Measurements from ENCODE around the gene CUX1. TPM values are rescaled to one million over a fixed set of nuclear protein-coding genes. Genes with fewer than 3 reads are reported as not detected.
"Not testable (repeated sequence)": the region's sequence is repeated elsewhere in the genome, so short reads cannot be mapped to it uniquely, and the experiment has no call there.

The CUX1 gene
- total RNA-seq, 1 experiment from 2014 or later: 34.9 TPM

DNA sequence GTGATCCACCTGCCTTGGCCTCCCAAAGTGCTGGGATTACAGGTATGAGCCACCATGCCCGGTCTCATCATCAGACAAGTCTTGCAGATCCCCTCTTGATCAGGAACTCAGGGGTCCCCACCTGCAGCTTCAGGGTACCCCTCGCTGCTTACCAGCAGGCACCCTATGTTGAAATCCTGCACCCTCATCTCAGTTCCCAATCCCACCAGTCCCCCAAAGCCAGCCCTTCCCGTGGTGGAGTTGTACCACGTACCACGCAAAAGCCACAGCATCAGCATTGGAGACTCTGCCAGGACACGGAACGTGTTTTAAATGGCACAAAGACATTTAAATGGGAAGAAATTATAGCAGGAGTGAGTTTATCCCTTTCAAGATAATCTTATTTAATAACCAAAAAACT, 202.0 kb downstream of the CUX1 start:
- DNase-seq (ENCODE audit: extremely low read depth, low read depth): no peak

DNA sequence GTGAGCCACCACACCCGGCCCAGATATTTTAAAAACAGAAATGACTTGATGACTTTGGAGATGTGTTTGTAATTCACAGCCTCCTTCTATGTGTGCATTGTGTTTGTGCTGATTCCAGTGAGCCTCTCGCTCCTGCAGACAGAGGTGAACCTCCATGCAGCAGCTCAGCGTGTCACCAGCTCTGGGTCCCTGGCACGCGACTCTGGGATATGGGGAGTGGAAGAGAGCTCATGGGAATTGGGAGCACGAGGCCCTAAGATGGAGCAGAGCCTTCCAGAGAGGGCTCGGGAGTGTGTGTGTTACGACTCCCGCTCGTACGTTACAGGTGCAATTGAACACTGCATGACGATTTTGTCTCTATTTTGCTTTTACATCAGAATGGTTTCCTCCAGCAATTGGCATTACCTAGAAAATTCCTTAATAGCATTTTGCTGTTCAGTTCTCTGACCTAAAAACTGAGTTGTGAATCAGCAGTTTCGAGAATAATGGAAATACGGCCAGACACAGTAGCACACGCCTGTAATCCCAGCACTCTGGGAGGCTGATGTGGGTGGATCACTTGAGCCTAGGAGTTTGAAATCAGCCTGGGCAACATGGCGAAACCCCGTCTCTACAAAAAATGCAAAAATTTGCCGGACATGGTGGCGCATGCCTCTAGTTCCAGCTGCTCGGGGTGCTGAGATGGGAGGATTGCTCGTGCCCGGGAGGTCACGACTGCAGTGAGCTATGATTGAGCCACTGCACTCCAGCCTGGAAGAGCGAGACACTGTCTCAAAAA, 204.6 kb downstream of the CUX1 start:
- no peak for DNase-seq (ENCODE audit: extremely low read depth, low read depth)

DNA sequence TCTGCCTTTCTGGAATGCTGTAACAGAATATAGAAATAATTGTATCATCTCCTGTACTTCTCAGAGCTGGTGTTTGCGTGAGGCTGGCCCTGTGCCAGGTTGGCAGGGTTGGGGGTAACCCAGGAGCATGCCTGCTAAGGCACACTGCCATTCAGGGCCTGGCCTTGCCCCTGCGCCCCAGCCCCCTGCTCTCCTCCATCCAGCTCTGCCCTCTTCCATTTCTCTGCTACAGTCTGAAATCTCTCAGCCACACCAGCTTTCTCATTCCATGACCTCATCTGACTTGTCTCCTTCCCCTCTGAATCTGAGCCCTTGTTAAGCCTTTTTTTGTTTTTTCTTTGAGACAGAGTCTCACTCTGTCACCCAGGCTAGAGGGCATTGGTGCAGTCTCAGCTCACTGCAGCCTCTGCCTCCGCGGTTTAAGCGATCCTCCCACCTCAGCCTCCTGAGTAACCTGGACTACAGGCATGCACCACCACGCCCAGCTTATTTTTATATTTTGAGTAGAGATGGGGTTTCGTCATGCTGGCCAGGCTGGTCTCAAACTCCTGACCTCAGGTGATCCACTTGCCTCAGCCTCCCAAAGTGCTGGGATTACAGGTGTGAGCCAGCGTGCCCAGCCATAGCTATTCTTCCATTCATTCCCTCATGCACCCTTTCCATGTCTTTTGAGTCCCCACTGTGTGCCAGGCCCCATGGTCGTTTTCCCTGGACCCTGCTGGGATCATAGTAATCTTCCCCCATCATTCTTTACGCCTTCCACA, 206.8 kb downstream of the CUX1 start:
- DNase-seq (ENCODE audit: extremely low read depth, low read depth): no peak

DNA sequence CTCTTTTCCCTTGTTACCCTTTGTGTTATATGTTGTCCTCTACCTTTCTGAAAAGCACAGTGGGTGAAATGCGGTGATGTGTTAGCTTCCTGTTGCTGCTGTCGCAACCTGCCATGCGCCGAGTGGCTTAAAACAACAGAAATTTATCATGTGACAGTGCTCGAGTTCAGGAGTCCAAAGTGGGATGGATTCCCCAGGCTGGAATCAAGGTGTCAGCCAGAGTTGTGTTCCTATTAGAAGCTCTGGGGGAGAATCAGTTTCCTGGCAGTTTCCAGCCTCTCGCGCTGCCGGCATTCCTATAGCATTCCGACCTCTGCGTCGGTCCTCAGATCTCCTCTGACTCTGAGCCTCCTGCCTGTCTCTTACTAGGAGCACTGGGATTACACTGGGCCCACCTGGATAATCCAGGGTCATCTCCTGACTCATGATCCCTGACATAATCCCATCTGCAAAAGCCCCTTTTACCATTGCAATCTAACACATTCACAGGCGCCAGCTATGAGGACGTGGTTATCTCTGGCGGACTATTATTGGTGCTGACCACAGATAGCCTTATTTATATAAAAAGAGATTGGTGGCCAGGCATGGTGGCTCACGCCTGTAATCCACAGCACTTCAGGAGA, 207.5 kb downstream of the CUX1 start:
- DNase-seq (ENCODE audit: extremely low read depth, low read depth): no peak

DNA sequence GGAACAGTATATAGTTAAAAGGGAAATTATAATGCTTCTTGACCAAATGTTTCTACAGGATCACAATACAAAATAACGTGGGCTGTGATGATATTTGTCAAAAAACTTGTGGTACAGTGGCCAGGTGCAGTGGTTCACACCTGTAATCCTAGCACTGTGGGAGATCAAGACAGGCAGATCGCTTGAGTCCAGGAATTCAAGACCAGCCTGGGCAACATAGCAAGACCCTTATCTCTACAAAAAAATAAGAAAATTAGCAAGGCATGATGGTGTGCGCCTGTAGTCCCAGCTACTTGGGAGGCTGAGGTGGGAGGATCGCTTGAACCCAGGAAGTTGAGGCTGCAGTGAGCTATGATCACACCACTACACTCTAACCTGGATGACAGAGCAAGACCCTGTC, 208.4 kb downstream of the CUX1 start:
- DNase-seq (ENCODE audit: extremely low read depth, low read depth): not testable (repeated sequence)

DNA sequence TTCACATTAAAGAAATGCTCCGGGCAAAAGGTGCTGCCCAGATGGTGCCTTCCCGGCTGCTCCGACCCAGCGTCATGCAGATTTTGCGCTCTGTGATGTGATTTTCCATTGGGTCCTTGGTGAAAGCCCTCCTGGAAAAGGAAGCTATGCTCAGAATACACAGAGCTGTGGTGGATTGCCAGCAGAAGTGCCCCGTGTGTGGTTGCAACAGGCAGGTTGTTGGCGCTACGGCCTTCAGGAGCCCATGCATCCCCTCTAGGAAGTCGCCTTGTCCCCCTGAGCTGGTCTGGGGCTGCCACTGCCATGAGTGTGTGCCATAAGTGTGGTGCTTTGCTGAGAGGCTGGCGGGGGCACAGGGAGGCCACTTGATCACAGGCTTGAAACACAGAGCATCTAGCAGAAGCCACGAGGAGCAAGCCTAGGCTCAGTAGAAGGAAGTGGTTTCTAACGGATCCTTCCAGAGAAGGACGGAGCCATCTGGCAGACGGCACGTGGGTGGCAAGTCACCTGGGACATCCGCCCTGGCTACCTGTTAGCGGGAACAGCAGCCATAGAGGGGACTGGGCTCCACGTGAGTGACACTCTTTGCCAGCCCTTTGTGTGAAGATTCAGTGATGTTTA, 210.9 kb downstream of the CUX1 start:
- DNase-seq (ENCODE audit: extremely low read depth, low read depth): no peak

DNA sequence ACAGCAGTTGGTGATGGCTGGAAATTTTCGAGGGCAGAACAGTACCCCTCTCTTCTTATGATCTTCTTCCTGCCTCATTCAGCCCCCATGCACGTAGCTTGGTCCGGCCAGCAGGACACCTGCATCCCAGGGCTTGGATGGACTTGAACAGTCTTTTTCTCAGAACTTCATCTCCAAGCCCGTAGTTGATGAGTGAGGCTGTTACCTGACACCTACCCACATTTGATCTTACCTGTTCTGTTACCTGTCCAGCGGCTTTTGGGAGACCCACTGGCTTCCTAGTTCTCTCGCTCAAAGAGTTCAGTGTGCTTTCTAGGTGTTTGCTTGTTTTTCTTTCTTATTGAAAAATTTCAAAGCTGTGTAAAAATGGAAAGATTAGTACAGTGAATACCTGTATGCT, 212.2 kb downstream of the CUX1 start:
- no peak for DNase-seq (ENCODE audit: extremely low read depth, low read depth)

DNA sequence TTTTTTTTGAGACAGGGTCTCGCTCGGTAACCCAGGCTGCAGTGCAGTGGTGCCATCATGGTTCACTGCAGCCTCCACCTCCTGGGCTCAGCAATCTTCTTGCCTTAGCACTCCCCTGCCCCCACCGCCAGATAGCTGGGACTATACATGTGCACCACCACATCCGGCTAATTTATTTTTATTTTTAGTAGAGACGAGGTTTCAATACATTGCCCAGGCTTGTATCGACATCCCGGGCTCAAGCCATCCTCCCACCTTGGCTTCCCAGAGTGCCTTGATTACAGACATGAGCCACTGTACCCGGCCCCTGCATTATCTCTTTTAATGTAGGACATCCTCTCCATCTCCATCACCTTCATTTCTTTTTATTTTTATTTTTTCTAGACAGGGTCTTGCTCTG, 213.3 kb downstream of the CUX1 start:
- no peak for DNase-seq (ENCODE audit: extremely low read depth, low read depth)

DNA sequence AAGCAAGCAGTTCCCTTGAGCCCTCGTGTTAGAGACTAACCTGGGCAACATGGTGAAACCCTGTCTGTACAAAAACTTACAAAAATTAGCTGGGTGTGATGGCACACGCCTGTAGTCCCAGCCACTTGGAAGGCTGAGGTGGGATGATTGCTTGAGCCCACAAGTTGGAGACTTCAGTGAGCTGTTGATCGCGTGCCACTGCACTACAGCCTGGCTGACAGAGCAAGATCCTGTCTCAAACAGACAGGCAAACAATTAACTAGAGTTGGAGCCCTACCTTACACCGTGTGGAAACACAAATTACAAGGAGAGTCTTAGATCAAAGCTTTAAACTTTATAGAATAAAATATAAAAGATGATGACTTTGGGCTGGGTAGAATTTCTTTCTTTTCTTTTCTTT, 219.5 kb downstream of the CUX1 start:
- DNase-seq (ENCODE audit: extremely low read depth, low read depth): no peak

DNA sequence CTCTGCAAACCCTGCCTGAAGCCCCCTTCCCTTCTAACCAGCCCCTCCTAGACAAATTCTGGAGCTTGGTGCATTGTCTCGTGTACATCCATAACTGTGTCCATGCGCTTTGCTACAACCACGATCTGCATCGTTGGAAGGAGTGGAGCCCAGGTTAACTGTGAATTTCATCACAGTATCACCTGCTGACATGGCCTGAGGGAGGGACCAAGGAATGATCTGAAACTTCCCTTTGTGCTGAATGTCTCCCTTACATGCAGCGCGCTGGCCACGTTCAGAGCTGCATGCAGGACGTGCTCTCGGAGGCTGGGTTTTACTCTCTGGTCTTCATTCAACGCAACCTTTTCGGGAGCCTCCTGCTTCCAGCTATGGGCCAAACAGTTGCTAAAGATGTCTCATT, 222.3 kb downstream of the CUX1 start:
- no peak for DNase-seq (ENCODE audit: extremely low read depth, low read depth)

DNA sequence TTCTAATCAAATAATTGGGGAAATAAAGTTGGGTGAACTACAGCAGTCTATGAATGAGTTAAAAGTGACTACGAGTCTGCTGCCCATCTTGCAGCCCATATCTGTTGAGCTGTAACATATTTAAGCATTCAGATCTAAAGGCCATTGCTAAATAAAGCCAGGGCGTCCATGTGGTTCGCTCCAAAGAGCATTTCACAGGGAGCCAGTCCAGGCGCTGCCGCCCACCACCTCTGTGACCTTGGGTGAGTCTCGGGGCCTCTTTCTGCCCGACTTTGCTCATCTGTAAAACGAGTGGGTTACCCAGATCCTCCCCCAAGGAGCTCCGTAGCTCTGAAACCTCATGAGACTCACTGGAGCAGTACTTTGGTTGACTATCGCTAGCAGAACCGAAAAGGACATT, 223.1 kb downstream of the CUX1 start:
- DNase-seq (ENCODE audit: extremely low read depth, low read depth): no peak

DNA sequence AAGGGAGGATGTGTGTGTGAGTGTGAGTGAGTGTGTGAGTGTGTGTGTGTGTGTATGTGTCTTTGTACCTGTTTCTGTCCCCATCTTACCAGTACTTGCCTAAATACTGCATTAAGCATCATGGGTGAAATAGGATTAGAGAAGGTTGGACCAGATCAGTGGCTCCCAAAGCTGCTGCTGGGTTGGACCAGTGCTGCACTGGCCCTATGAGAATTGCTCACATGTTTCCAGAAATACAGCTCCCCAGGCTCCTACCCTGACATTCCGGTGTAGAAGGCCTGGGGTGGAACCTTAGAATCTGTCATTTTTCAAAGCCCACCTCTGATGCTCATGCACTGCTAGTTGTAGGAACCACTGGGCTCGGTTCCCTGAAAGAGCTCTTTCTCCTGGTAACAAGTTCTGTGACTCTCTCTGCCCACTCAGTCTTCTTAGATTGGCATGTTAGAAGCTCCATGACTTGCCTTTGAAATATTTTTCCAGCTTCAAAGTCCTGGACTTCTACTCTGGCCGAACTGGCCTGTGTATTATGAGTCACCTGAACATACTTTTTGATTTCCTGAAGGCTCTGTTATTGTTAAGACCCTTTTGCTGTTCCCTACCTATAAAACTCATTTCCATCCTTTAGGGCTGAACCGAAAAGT, 224.7 kb downstream of the CUX1 start:
- DNase-seq (ENCODE audit: extremely low read depth, low read depth): no peak

DNA sequence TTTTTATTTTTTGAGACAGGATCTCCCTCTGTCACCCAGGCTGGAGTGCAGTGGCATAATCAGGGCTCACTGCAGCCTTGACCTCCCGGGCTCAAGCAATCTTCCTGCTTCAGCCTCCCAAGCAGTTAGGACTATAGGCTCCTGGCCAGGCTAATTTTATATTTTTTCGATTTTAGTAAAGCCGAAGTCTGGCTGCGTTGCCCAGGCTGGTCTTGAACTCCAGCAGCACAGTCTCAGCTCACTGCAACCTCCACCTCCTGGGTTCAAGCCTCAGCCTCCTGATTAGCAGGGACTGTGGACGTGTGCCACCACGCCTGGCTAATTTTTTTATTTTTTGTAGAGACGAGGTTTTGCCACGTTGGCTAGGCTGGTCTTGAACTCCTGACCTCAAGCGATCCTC, 225.4 kb downstream of the CUX1 start:
- not testable (repeated sequence) for DNase-seq (ENCODE audit: extremely low read depth, low read depth)

DNA sequence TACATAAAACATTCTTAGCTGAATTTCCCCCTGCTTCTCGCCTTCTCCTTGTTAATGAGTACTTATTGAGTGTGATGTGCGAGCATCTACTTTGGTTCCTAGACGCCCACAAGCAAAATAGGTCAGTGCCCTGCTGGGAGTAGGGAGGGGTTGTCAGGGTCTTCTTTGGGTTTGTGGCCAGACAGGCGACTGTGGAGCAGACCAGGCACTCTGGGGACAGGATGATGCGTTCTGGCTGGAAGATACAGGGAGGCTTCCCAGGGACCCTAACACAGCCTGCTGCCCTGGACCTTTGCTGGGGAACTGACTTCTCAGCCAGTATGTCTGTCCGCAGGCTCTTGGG, 227.2 kb downstream of the CUX1 start:
- no peak for DNase-seq (ENCODE audit: extremely low read depth, low read depth)

DNA sequence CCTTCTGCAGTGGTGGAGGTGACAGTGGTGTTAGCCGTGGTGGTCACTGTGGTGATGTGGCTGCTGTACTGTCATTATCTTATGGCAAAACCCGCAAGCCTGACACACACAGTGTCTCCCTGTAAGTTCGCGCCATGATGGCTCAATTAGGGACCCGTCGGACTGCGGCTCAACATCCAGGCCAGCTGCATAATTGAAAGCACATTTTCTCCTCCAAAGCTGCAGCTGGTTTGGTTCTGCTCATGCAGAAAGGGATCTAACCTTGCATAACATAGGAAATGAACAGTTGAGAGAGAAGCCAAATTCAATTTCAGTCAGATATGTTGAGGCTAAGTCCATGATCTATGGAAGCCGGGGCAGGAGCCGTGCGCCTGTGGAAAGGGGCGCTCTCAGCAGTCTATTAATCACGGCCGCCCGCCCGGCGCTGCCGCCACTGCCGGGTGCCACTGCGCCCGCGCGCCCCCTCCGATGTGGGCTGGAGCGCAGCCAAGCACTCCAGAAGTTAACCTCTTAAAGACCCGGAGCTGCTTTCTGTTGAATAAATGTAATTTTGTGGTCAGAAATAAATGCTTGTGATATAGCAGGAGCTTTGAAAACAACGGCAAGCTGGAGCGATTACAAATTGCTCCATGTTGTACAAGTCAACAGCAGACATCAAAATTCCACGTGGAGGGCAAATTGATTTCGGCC, 227.7 kb downstream of the CUX1 start:
- DNase-seq (ENCODE audit: extremely low read depth, low read depth): no peak

DNA sequence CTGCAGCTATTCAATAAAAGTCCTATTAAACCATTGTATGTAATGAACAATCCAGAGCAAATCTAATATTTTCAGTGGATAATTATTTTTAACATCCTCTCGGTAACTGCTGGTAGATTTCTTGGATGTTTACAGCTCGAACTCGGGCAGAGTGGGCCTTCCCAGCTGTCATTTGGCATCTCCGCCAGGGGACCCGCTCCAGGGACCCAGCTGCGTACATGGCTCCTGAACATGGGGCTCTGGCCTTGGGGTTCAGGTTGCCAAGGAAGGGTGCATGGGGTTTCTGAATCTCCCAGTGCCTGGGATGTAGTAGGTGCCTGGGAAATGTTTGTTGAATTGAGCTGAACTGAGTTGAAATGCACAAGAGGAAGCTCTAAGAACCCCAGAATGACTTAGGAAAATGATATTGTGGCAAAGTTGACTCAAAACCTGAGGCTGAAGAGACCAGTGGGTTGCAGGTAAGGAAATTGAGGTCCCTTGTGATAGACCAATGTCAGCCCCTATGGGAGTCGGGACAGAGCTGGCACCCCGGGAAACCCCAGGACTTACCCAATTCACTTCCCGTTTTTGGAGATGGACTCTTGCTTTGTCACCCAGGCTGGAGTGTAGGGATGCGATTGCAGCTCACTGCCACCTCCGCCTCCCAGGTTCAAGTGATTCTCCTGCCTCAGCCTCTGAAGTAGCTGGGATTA, 228.4 kb downstream of the CUX1 start:
- DNase-seq (ENCODE audit: extremely low read depth, low read depth): no peak

DNA sequence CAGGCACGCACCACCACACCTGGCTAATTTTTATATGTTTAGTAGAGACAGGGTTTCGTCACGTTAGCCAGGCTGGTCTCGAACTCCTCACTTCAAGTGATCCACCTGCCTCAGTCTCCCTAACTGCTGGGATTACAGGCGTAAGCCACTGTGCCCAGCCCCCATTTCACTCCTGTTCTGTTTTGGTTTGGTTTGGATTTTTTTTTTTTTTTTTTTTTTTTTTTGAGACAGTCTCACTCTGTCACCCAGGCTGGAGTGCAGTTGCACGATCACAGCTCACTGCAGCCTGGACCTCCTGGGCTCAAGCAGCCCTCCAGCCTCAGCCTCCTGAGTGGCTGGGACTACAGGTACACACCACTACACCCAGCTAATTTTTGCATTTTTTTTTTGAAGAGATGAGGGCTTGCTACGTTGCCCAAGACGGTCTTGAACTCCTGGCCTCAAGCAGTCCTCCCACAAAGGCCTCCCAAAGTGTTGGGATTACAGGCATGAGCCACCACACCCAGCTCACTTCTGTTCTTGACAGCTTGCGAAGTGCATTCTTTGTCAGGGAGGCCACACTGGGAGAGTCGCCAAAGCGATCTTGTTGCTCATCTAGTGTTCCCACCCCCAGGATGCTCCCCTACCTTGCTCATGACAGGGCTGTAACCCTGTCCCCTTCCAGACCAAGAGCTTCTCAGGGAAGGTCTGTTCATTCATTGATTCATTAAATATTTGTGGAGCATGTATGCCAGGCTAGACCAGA, 229.1 kb downstream of the CUX1 start:
- DNase-seq (ENCODE audit: extremely low read depth, low read depth): no peak

DNA sequence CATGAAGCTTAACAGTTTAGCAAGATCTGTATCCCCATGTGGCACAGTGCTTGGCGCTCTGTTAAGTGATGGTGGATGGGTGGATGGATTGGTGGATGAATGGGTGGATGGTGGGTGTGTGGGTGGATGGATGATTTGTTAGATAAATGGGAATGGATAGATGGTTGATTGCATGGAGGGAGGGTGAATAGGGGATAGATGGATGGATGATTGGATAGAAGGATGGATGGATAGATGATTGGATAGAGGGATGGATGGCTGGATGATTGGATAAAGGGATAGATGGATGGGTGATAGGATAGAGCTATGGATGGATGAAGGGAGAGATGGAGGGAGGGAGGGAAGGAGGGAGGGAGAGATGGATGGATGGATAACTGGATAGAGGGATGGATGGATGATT, 229.7 kb downstream of the CUX1 start:
- DNase-seq (ENCODE audit: extremely low read depth, low read depth): no peak

DNA sequence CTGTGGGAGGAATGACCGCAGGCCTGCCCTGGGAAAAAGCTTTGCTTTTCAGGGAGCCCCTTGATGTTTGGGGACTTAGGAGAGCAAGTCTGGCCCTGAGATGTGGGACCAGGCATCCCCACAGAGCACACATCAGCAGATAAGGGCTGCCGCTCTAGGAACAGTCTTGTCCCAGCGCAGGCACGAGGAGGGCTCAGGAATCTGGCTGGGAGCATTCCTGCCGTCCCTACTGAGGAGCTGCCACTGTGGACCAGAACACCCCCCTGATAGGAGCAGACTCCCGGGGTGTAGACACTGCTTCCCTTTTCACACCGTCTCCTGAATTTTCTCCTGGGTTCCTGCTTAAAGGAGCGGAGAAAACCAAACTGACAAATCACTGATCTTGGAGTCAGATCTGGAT, 232.3 kb downstream of the CUX1 start:
- no peak for DNase-seq (ENCODE audit: extremely low read depth, low read depth)
